Hepatocyte (in vitro differentiated cells): ENCODE results near the gene MYADML2. TPM values are rescaled to one million over a fixed set of nuclear protein-coding genes. Genes with fewer than 3 reads are reported as not detected.

Experiments used
- DNase-seq: peaks from one replicate; pipeline ENCODE4 v3.0.0-alpha.2; 2016; ENCODE audit warnings: low spot score
- H2AFZ ChIP-seq: fragments of 200-600 bp; sonication (generic); 2 replicates; pipeline ENCODE4 v1.6.0; 2016; ENCODE audit warnings: antibody characterized with exemption, mild to moderate bottlenecking
- H3K27ac ChIP-seq: fragments of 200-600 bp; sonication (generic); 2 replicates; pipeline ENCODE4 v1.5.1; 2016; ENCODE audit warnings: mild to moderate bottlenecking
- H3K27me3 ChIP-seq: fragments of 200-600 bp; sonication (generic); 2 replicates; pipeline ENCODE4 v1.6.1; 2016
- H3K36me3 ChIP-seq: fragments of 200-600 bp; sonication (generic); replicated peaks from 2 replicates; pipeline ENCODE4 v1.5.1; 2016; ENCODE audit warnings: low read depth; ENCODE audit not compliant: insufficient read depth
- H3K4me1 ChIP-seq: fragments of 200-600 bp; sonication (generic); 2 replicates; pipeline ENCODE4 v1.5.1; 2016; ENCODE audit warnings: mild to moderate bottlenecking, moderate library complexity; ENCODE audit not compliant: insufficient read depth
- H3K4me2 ChIP-seq: fragments of 200-600 bp; sonication (generic); 2 replicates; pipeline ENCODE4 v1.6.0; 2016
- H3K4me3 ChIP-seq: fragments of 200-600 bp; sonication (generic); 2 replicates; pipeline ENCODE4 v1.5.1; 2016; ENCODE audit warnings: mild to moderate bottlenecking
- H3K79me2 ChIP-seq: fragments of 200-600 bp; sonication (generic); 2 replicates; pipeline ENCODE4 v1.6.0; 2017; ENCODE audit warnings: mild to moderate bottlenecking
- H3K9me2 ChIP-seq: fragments of 200-600 bp; sonication (generic); replicated peaks from 2 replicates; pipeline ENCODE4 v1.6.0; 2017; ENCODE audit warnings: mild to moderate bottlenecking; ENCODE audit not compliant: insufficient read depth
- H3K9me3 ChIP-seq: fragments of 200-600 bp; sonication (generic); 2 replicates; pipeline ENCODE4 v1.5.1; 2016; ENCODE audit warnings: low read depth, mild to moderate bottlenecking
- H4K20me1 ChIP-seq: fragments of 200-600 bp; sonication (generic); 2 replicates; pipeline ENCODE4 v1.6.0; 2016; ENCODE audit warnings: mild to moderate bottlenecking; ENCODE audit not compliant: insufficient read depth, poor library complexity, severe bottlenecking
- EZH2 ChIP-seq: fragments of 200-600 bp; sonication (generic); IDR thresholded peaks from 2 replicates; pipeline ENCODE4 v1.6.1; 2016; ENCODE audit warnings: antibody characterized with exemption, mild to moderate bottlenecking, borderline replicate concordance
- EZH2phosphoT487 ChIP-seq: fragments of 200-600 bp; sonication (generic); IDR thresholded peaks from one replicate; pipeline ENCODE4 v1.6.1; 2018; ENCODE audit warnings: antibody characterized with exemption, mild to moderate bottlenecking, low read depth, moderate library complexity; ENCODE audit not compliant: unreplicated experiment, severe bottlenecking
- WGBS: methylation state at CpG from one replicate; pipeline ENCODE4 v1.1.6; 2016; ENCODE audit warnings: low lambda C conversion rate; ENCODE audit errors: missing lambda C conversion rate; 5-methylcytosine and 5-hydroxymethylcytosine counted together
- polyA plus RNA-seq: library from polyadenylated mRNA; unstranded; fragments of >200 nt; fragmentation: Nextera tagmentation; extraction: Ambion mirVana; gene quantifications from 2 replicates; pipeline ENCODE4 v1.2.1, GENCODE V29; 2016
- total RNA-seq: library from RNA; depleted of rRNA; stranded (reverse); fragments of >200 nt; gene quantifications from 2 replicates; pipeline ENCODE4 v1.2.3, GENCODE V29; 2014
- TF ChIP-seq, protein P1 (sequence below): fragments of 200-600 bp; sonication (generic); IDR thresholded peaks from 2 replicates; pipeline ENCODE4 v1.5.1; 2016; ENCODE audit warnings: antibody characterized with exemption, mild to moderate bottlenecking; ENCODE audit not compliant: poor library complexity

The MYADML2 gene
- total and polyA plus RNA-seq, 2 experiments from 2014 or later: 0.06 TPM; not detected in 1

DNA sequence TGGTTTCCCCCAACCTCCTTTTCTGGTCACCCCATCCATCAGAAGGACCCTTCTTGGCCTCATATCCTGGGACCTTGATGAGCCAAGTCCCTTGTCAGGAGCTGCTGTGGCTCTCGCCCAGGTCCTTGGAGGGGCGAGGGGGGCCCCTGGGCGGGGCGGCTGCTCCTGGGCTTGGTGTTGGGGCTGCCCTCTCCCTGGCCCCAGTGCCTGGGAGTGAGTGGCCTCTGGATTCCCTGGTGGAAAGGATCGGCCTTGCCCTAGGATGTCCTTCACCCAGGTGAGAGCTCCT is 20.2 kb upstream of the MYADML2 start:
- Histone ChIP-seq H3K9me2 (no peaks in the 10 kb centered on the region), H3K36me3 (no peaks in the 10 kb centered on the region), H2AFZ (no peak overlapping the region), H3K9me3 (no peaks in the 10 kb centered on the region), H3K4me3 (no peak overlapping the region), H3K27me3 (peaks cover 25% of the 10 kb centered on the region), H3K79me2 (no peaks in the 10 kb centered on the region), H3K4me2 (peak overlapping the region; percentile 65), H4K20me1 (no peaks in the 10 kb centered on the region), H3K4me1 (peaks cover 23% of the 10 kb centered on the region), H3K27ac (peak overlapping the region; percentile 12)
- no peak for TF ChIP-seq EZH2
- TF ChIP-seq, protein P1, sequence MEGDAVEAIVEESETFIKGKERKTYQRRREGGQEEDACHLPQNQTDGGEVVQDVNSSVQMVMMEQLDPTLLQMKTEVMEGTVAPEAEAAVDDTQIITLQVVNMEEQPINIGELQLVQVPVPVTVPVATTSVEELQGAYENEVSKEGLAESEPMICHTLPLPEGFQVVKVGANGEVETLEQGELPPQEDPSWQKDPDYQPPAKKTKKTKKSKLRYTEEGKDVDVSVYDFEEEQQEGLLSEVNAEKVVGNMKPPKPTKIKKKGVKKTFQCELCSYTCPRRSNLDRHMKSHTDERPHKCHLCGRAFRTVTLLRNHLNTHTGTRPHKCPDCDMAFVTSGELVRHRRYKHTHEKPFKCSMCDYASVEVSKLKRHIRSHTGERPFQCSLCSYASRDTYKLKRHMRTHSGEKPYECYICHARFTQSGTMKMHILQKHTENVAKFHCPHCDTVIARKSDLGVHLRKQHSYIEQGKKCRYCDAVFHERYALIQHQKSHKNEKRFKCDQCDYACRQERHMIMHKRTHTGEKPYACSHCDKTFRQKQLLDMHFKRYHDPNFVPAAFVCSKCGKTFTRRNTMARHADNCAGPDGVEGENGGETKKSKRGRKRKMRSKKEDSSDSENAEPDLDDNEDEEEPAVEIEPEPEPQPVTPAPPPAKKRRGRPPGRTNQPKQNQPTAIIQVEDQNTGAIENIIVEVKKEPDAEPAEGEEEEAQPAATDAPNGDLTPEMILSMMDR: no peak
- no peak for TF ChIP-seq EZH2phosphoT487
- WGBS: 76% methylated on average over 5 of the region's 5 CpGs
- DNase-seq: no peak

DNA sequence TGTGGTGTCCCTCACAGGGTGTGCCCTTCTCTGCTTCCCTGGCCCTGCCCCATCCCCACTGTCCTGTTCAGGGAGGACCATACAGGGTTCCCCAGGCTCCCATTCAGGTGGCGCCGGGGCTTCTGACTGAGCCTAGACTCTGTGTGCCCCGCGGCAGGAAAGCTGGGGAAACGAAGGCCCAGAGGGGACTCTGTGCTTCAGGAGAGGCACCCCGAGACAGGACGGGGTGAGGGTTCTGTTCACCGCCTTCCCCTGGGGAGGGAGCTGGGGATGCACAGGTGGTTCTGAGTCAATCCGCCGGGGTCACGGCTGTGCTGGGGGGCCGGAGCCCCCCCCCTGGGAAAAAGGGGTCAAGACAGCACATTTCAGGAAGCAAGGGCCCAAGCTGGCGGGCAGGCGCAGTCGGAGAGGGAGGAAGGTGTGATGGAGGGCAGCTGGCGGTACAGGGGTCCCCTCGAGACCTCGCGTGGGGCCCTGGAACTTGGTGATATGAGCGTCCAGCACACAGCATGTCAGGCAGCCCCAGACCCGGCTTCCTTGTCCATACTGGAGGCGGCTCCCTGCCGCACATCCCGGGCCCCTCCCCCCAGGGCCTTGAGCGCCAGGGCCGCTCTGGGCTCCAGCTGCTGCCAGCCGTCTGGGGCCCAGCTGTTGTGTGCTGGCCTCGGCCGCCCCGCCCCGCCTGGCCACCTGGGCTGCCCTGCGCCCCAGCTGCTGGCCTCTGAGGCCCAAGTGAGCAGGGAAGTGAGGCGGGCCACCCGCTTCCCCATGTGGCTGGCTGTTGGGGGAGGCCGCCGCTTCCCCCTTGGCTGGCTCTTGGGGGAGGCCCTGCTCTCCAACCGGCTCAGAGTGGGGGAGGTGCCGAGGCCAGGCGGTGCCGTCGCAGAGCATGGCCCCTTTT is 19.6 kb upstream of the MYADML2 start:
- Histone ChIP-seq H3K27ac (peak overlapping the region; percentile 12), H4K20me1 (no peaks in the 10 kb centered on the region), H3K9me2 (no peaks in the 10 kb centered on the region), H3K36me3 (no peaks in the 10 kb centered on the region), H3K4me2 (peak overlapping the region; percentile 65), H2AFZ (no peak overlapping the region), H3K79me2 (no peaks in the 10 kb centered on the region), H3K4me1 (peaks cover 23% of the 10 kb centered on the region), H3K9me3 (no peaks in the 10 kb centered on the region), H3K4me3 (no peak overlapping the region), H3K27me3 (peaks cover 31% of the 10 kb centered on the region)
- 59% methylated on average over 32 of the region's 41 CpGs for WGBS
- peak; percentile 80 for DNase-seq
- TF ChIP-seq, protein P1: no peak
- TF ChIP-seq EZH2: no peak
- TF ChIP-seq EZH2phosphoT487: no peak

GRCh38 chr17:81964081-81964849 is 17.2 kb upstream of the MYADML2 start:
- H3K27ac ChIP-seq: no peak overlapping the region
- H3K4me3 ChIP-seq: no peak overlapping the region
- no peak for DNase-seq
- TF ChIP-seq EZH2 (no peak), EZH2phosphoT487 (no peak)
- TF ChIP-seq, protein P1: no peak
- H3K4me1 ChIP-seq: peaks cover 34% of the 10 kb centered on the region
- peaks cover 44% of the 10 kb centered on the region for H3K27me3 ChIP-seq
- no peaks in the 10 kb centered on the region for H3K9me2 ChIP-seq
- WGBS: 77% methylated on average over 20 of the region's 22 CpGs
- no peaks in the 10 kb centered on the region for H3K36me3 ChIP-seq
- no peak overlapping the region for H3K4me2 ChIP-seq
- H2AFZ ChIP-seq: no peak overlapping the region
- H4K20me1 ChIP-seq: no peaks in the 10 kb centered on the region
- H3K79me2 ChIP-seq: no peaks in the 10 kb centered on the region
- H3K9me3 ChIP-seq: no peaks in the 10 kb centered on the region
